ENCODE results near the gene NUP210.
"Not testable (repeated sequence)": the region's sequence is repeated elsewhere in the genome, so short reads cannot be mapped to it uniquely, and the experiment has no call there.

The NUP210 gene

GRCh38 chr3:13430411-13430875 is 10.3 kb upstream of the NUP210 start:
- not testable (repeated sequence) for DNase-seq (ENCODE audit: low read depth in 1 of 2, low spot score in 1 of 2)

- DNase-seq (ENCODE audit: low read depth in 1 of 2, low spot score in 1 of 2) = no peak
Measured at GRCh38 chr3:13429631-13430291, 9.6 kb upstream of the NUP210 start.

- not testable (repeated sequence) for DNase-seq (ENCODE audit: low read depth in 1 of 2, low spot score in 1 of 2)
Measured at GRCh38 chr3:13428678-13429077, 8.6 kb upstream of the NUP210 start.

- no peak for DNase-seq (ENCODE audit: low read depth in 1 of 2, low spot score in 1 of 2)
Measured at GRCh38 chr3:13427662-13428603, 7.8 kb upstream of the NUP210 start.

- DNase-seq (ENCODE audit: low read depth in 1 of 2, low spot score in 1 of 2) = no peak
Measured at GRCh38 chr3:13426591-13426990, 6.5 kb upstream of the NUP210 start.

GRCh38 chr3:13425689-13426088 is 5.6 kb upstream of the NUP210 start:
- DNase-seq (ENCODE audit: low read depth in 1 of 2, low spot score in 1 of 2) = no peak

GRCh38 chr3:13424865-13425617 is 4.9 kb upstream of the NUP210 start:
- no peak for DNase-seq (ENCODE audit: low read depth in 1 of 2, low spot score in 1 of 2)

- no peak for DNase-seq (ENCODE audit: low read depth in 1 of 2, low spot score in 1 of 2)
Measured at GRCh38 chr3:13424141-13424844, 4.2 kb upstream of the NUP210 start.

GRCh38 chr3:13420831-13421765 is 976 bp upstream of the NUP210 start:
- peak; percentile 49 to 75 for DNase-seq (ENCODE audit: low read depth in 1 of 2, low spot score in 1 of 2)

- peak in 1 of 2 donors; percentile 59 for DNase-seq (ENCODE audit: low read depth in 1 of 2, low spot score in 1 of 2)
Measured at GRCh38 chr3:13419505-13420044, 547 bp downstream of the NUP210 start.

- DNase-seq (ENCODE audit: low read depth in 1 of 2, low spot score in 1 of 2) = no peak
Measured at GRCh38 chr3:13417166-13417947, 2.8 kb downstream of the NUP210 start.

- DNase-seq (ENCODE audit: low read depth in 1 of 2, low spot score in 1 of 2) = no peak
Measured at GRCh38 chr3:13415997-13416793, 3.9 kb downstream of the NUP210 start.

GRCh38 chr3:13415236-13415986 is 4.7 kb downstream of the NUP210 start:
- no peak for DNase-seq (ENCODE audit: low read depth in 1 of 2, low spot score in 1 of 2)

GRCh38 chr3:13414040-13414729 is 5.9 kb downstream of the NUP210 start:
- peak; percentile 19 to 41 for DNase-seq (ENCODE audit: low read depth in 1 of 2, low spot score in 1 of 2)

- no peak for DNase-seq (ENCODE audit: low read depth in 1 of 2, low spot score in 1 of 2)
Measured at GRCh38 chr3:13411186-13411860, 8.8 kb downstream of the NUP210 start.

GRCh38 chr3:13408890-13409289 is 11.2 kb downstream of the NUP210 start:
- DNase-seq (ENCODE audit: low read depth in 1 of 2, low spot score in 1 of 2) = no peak

All from activated CD4-positive, alpha-beta T cell treated with anti-CD3 and anti-CD28 coated beads, Interleukin-2, amount 50 U/mL, for 24 hours (primary cell).